ENCODE results near the gene CD2AP.

- no peak for TF ChIP-seq EZH2 (IDR thresholded peaks at IDR 0.05; ENCODE audit: insufficient read depth, poor library complexity, severe bottlenecking)
- no peak for TF ChIP-seq EZH2phosphoT487 (IDR thresholded peaks at IDR 0.05; ENCODE audit: insufficient read depth, low read depth)
Measured at GRCh38 chr6:47595785-47596184, 118.2 kb downstream of the CD2AP start.
